Measurements from ENCODE around the gene HPGDS.

Gene HPGDS

DNA sequence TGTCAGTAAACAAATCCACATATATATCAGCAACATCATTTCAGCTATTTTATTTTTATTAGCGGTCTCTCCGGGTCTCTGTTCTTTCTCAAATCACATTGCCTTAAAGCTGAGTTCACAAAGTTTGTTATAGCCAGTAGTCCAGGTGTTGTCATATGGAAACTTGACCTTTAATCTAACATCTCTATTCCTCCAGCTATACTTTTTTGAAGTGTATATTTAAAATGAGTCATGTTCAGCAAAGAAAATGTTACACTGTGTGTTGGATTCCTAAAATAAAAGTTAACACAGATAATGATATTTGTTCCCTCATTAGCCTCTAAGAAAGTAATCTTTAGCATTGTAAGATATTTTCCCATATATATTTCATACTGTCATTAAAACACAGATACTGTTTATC, 71.4 kb downstream of the HPGDS start:
- no peaks in the 10 kb centered on the region for H3K9me3 Mint-ChIP-seq

DNA sequence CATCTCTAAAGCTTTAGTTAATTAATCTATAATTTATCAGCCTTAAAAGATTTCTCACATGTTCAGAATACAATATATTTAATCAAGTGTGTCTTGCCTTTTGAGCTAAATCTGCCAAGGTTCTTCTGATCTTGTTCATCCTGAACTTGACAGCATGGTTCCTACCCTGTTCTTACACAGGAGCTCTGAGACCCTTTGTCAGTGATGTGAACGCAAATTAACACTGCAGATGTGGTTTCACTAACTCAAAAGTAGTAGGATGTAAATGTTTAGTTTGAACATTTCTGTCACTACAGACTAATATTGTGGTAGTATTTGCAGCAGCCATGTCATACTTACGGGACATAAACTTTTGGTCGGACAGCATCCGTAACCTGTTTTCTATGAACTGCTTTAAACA, 75.6 kb downstream of the HPGDS start:
- Mint-ChIP-seq H3K4me3 (no peak overlapping the region), H3K27ac (no peak overlapping the region), H3K36me3 (ENCODE audit: low read depth) (peaks cover 48% of the 10 kb centered on the region), H3K9me3 (no peaks in the 10 kb centered on the region), H3K27me3 (ENCODE audit: low read depth) (no peaks in the 10 kb centered on the region), H3K4me1 (no peaks in the 10 kb centered on the region)
- TF ChIP-seq, protein P1, sequence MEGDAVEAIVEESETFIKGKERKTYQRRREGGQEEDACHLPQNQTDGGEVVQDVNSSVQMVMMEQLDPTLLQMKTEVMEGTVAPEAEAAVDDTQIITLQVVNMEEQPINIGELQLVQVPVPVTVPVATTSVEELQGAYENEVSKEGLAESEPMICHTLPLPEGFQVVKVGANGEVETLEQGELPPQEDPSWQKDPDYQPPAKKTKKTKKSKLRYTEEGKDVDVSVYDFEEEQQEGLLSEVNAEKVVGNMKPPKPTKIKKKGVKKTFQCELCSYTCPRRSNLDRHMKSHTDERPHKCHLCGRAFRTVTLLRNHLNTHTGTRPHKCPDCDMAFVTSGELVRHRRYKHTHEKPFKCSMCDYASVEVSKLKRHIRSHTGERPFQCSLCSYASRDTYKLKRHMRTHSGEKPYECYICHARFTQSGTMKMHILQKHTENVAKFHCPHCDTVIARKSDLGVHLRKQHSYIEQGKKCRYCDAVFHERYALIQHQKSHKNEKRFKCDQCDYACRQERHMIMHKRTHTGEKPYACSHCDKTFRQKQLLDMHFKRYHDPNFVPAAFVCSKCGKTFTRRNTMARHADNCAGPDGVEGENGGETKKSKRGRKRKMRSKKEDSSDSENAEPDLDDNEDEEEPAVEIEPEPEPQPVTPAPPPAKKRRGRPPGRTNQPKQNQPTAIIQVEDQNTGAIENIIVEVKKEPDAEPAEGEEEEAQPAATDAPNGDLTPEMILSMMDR (IDR thresholded peaks at IDR 0.05; ENCODE audit: unreplicated experiment in 3 of 3) = no peak

More for the DNA sequence above, 71.4 kb downstream of the HPGDS start:
- no peaks in the 10 kb centered on the region for H3K4me1 Mint-ChIP-seq
- no peaks in the 10 kb centered on the region for H3K27me3 Mint-ChIP-seq (ENCODE audit: low read depth)
- H3K4me3 Mint-ChIP-seq = no peak overlapping the region
- no peak overlapping the region for H3K27ac Mint-ChIP-seq
- TF ChIP-seq, protein P1 (IDR thresholded peaks at IDR 0.05; ENCODE audit: unreplicated experiment in 3 of 3) = no peak
- H3K36me3 Mint-ChIP-seq (ENCODE audit: low read depth) = peaks cover 50% of the 10 kb centered on the region

DNA sequence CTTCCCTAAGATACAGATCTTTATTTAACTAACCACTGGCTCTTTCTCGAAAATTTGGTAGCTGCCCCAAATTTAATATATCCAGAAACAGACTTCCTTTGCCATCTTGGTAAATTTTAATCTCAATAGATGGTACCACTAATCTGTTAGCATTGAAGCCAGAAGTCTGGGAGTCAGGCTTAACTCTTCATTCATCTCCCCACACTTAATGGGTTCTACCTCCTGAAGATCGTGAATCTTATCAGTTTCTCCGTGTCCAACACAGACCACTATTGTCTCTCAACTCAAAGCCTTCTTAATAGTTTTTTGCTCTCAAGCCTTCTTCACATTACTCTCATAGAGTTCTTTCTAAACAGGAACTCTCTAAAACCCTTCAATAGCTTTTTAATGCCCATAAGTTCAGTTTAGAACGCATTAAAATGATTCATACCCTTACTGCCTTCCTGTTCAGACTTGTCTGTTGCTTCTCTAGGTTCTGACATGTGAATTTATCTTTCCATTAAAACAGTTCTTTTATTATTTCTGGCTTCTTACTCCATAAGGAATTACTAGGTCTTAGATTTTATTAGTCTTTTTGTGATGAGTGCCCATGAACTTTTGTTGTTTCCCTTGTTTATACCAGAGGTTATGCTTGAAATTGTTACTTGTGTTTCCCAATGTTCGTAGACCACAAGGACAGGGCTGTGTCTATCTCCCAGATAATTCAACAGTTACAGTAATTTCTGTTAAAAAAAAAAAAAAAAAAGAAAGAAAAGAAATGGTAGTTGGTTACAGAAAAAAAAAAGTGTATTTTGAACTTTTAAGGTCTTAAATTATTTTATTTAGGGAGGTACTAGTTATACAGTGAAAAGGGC, 80.2 kb downstream of the HPGDS start:
- H3K4me1 Mint-ChIP-seq = no peaks in the 10 kb centered on the region
- H3K27ac Mint-ChIP-seq = peak overlapping the region in 2 of 3 experiments; percentile 18 to 21
- H3K4me3 Mint-ChIP-seq = no peak overlapping the region
- H3K36me3 Mint-ChIP-seq (ENCODE audit: low read depth) = peaks cover 53% of the 10 kb centered on the region
- no peaks in the 10 kb centered on the region for H3K27me3 Mint-ChIP-seq (ENCODE audit: low read depth)
- TF ChIP-seq, protein P1 (IDR thresholded peaks at IDR 0.05; ENCODE audit: unreplicated experiment in 3 of 3) = no peak
- H3K9me3 Mint-ChIP-seq = no peaks in the 10 kb centered on the region

DNA sequence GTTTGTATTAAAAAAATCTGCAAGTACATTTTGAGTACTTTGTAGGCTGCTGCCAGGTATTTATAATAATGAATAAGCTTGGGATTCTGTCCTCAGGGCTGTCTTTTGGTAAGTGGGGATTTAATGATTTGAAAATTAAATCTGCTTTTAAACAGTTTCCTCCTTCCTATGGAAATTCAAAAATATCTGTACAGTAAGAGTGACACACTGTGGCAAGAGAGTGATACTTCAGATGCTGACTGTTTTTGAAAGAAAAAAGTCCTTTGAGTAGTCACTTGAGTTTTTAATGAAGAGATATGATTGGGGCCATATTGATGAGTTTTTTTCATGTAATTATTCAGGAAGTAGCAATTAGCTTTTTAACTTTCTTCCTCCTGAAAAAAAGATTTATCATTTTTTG, 85.8 kb downstream of the HPGDS start:
- H3K4me3 Mint-ChIP-seq = no peak overlapping the region
- no peaks in the 10 kb centered on the region for H3K27me3 Mint-ChIP-seq (ENCODE audit: low read depth)
- TF ChIP-seq, protein P1 (IDR thresholded peaks at IDR 0.05; ENCODE audit: unreplicated experiment in 3 of 3) = peak in 2 of 3 experiments; percentile 22 to 38
- H3K4me1 Mint-ChIP-seq = peaks cover 6% of the 10 kb centered on the region
- no peak overlapping the region for H3K27ac Mint-ChIP-seq
- H3K9me3 Mint-ChIP-seq = no peaks in the 10 kb centered on the region
- H3K36me3 Mint-ChIP-seq (ENCODE audit: low read depth) = peaks cover 50% of the 10 kb centered on the region

DNA sequence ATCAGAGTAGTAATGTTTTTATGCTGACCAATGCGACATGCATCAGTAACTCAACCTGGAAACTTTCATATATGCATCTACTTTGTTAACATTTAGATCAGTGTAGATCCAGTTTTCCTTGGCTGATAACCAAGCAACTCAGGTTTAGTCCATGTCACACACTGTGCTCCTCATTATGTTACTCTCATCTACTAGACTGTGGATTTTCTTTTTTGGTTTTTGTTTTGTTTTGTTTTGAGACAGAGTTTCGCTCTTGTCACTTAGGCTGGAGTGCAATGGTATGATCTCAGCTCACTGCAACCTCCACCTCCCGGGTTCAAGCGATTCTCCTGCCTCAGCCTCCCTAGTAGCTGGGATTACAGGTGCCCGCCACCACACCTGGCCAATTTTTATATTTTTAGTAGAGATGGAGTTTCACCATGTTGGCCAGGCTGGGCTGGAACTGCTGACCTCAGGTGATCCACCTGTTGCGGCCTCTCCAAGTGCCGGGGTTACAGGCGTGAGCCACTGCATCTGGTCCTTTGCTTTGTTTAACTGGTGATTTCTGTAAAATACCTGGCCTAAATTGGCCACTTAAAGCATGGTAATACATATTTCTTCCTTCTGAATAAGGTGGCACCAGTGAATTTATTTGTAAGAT, 86.4 kb downstream of the HPGDS start:
- Mint-ChIP-seq H3K27ac (no peak overlapping the region), H3K4me1 (peaks cover 6% of the 10 kb centered on the region), H3K4me3 (no peak overlapping the region), H3K36me3 (ENCODE audit: low read depth) (peaks cover 52% of the 10 kb centered on the region), H3K27me3 (ENCODE audit: low read depth) (no peaks in the 10 kb centered on the region), H3K9me3 (no peaks in the 10 kb centered on the region)
- TF ChIP-seq, protein P1 (IDR thresholded peaks at IDR 0.05; ENCODE audit: unreplicated experiment in 3 of 3) = no peak
